ENCODE data around the gene NPRL2. TPM values are rescaled to one million over a fixed set of nuclear protein-coding genes. Genes with fewer than 3 reads are reported as not detected.

Gene NPRL2
- total RNA-seq, 2 experiments from 2014 or later, result 55.8 to 58.2 TPM

DNA sequence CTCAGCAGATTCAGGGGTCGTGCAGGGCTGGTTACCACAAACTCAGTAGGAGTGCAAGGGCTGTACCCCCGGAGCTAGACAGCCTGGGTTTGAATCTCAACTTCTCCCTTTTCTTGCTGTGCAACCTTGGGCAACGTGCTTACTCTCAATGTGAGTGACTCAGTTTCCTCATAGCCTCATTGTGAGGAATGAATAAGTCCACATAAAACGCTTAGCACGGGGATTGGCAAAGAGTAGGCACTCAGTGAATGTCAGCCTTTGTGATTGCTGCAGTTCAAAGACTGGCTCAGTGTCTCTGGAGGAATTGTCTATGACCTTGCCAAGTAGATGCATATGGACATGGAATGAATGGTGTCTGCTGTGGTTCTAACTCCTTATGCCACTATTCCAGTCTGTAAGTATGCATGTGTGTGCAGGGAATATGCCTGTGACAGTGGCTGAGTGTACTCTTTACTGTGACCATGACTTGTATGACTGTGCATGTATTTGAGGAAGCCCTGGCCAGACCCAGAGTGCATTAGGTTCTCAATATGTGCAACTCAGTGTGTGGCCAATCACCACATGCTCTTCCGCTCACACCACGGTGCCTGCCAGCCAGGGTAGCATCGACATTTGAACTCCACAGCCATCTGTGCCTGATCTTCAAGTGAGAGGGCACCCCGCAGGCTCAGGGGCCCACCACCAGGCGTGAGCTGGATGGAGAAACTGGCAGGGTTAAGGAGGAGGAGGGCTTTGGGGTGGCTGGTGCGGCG, 50.5 kb downstream of the NPRL2 start:
- Mint-ChIP-seq H3K4me1 (peaks cover 18% of the 10 kb centered on the region), H3K27me3 (no peaks in the 10 kb centered on the region), H3K36me3 (peaks cover 1% of the 10 kb centered on the region), H3K4me3 (peak overlapping the region; percentile 96), H3K27ac (peak overlapping the region; percentile 98), H3K9me3 (no peaks in the 10 kb centered on the region)
- no peak for ATAC-seq (ENCODE audit: low read depth)
- POLR2A ChIA-PET, result interaction anchor here (0.8 to 8.0 kb wide), 14 partner anchors 9 to 311 kb away, joined by 3 to 89 read pairs (median 8); partner anchors contain the start of genes CISH, CYB561D2, GNAI2 and NPRL2
- DNase-seq, result peak; percentile 39

DNA sequence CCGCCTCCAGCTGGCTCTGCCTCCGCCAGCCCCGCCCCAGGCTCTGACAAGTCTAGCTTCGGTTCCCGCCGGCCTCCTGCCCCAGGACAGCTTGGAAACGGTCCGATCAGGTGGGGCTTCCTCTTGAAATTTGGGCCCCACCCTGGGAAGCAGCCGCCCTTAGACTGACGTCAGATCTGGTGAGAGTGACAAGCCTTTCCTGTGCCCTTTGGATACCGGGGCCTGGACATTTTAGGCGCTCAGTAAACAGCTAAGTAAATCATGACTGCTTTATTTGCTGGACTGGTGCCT, 51.0 kb downstream of the NPRL2 start:
- H3K4me1 Mint-ChIP-seq, result peaks cover 18% of the 10 kb centered on the region

DNA sequence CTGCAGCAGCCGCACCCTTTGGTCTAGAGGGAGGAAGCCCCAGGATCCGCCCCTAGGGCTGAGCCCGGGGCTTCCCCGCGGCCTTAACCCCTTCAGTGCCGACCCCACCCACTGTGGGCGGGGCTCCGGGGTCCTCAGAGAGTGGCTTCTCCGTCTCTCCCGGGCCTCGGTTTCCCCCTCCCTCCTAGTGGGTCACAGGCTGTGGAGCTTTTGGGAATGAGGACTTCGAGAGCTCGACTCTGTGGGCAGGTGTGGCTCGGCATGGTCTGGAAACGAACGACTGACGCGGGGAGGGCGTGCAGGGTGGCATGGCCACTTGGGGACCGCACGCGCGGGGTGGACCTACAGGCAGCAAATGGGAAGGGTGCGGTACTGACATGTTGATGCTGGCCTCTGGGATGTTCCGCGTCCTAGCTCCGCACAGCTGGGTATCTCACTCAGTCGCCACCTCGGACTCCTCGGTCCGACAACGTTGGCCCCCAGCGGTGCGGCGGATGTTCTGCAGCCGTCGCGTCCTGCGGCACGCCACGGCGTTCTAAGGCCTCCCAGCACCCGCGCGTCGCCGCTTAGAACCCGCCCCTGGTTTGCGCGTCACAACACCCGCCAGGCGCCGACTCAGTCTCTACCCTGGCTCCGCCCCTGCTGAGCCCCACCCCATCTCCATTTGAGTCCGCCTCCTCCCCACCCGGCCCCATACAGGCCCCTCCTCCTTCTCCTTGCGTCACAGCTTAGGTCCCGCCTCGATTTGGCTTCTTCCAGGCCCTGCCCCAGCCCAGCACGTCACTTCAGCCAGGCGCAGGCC, 51.5 kb downstream of the NPRL2 start, which contains the start of the genes HYAL3 and NAA80:
Gene HYAL3 (minus strand): TSS at position 570 of the 802 bp plus-strand sequence. CDS start 3,803 bp downstream, outside the sequence.
Gene NAA80 (minus strand): TSS at position 570 of the 802 bp plus-strand sequence. CDS start 1,942 bp downstream, outside the sequence.
- Mint-ChIP-seq H3K27ac (peak within 1 kb of the TSS; percentile 98), H3K36me3 (peaks cover 1% of the 10 kb centered on the region), H3K9me3 (no peaks in the 10 kb centered on the region), H3K4me1 (peaks cover 18% of the 10 kb centered on the region), H3K27me3 (no peaks in the 10 kb centered on the region), H3K4me3 (peak within 1 kb of the TSS; percentile 96)
- POLR2A ChIA-PET, result interaction anchor here (0.5 to 8.0 kb wide), 21 partner anchors 10 to 603 kb away, joined by 3 to 89 read pairs (median 5); partner anchors contain the start of genes C3orf18, CISH, CYB561D2 and GNAI2
- peak; percentile 84 for ATAC-seq (ENCODE audit: low read depth)
- DNase-seq, result peak; percentile 98

More for the DNA sequence above, 51.0 kb downstream of the NPRL2 start:
- H3K9me3 Mint-ChIP-seq, result no peaks in the 10 kb centered on the region
- ATAC-seq (ENCODE audit: low read depth) (no peak), DNase-seq (no peak)
- peaks cover 1% of the 10 kb centered on the region for H3K36me3 Mint-ChIP-seq
- peak overlapping the region; percentile 98 for H3K27ac Mint-ChIP-seq
- POLR2A ChIA-PET, result interaction anchor here (0.5 to 8.0 kb wide), 20 partner anchors 9 to 603 kb away, joined by 3 to 89 read pairs (median 5); partner anchors contain the start of genes C3orf18, CISH, CYB561D2 and GNAI2
- H3K27me3 Mint-ChIP-seq, result no peaks in the 10 kb centered on the region
- peak overlapping the region; percentile 96 for H3K4me3 Mint-ChIP-seq

DNA sequence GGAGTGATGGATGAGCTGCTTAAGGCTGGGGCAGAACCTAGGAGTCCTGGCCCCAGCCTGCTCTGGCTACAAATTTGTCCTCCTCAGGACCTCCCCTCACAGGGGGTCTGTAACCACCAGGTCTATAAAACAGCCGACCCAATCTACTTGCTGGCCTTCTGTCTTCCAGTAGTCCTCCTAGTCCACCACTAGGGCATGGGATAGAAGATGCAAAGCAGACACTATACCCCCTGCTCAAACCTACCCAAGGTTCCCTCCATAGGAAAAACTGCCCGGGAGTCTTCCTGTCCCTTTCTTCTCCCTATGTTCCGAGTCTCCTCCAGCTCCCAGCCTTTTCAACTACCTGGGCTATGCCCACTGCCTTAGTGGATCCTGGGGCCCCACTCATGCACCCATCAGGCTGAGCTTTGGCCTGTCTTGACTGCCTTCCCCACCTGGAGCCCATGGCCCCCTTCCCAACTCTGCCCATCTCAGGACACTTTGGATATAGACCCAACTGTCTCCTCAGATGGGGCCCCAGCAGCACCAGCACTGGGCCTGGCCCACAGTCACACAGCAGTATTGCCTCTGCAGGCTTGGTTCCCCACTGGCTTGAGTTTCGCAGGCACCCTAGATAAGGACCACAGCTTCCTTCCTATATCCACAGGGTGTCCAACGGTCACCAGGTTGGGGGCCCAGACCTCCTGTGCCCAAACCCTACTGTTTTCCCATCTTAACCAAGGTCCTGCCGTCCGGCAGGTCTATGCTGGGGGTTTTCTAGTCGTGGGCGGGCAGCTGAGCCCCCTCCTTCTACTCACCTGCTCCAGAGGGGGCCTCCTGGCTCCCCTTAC, 52.5 kb downstream of the NPRL2 start:
- H3K9me3 Mint-ChIP-seq, result no peaks in the 10 kb centered on the region
- DNase-seq (no peak), ATAC-seq (ENCODE audit: low read depth) (no peak)
- H3K4me3 Mint-ChIP-seq, result peak overlapping the region; percentile 96
- peak overlapping the region; percentile 98 for H3K27ac Mint-ChIP-seq
- H3K4me1 Mint-ChIP-seq, result peaks cover 18% of the 10 kb centered on the region
- no peaks in the 10 kb centered on the region for H3K27me3 Mint-ChIP-seq
- H3K36me3 Mint-ChIP-seq, result peaks cover 1% of the 10 kb centered on the region
- POLR2A ChIA-PET, result interaction anchor here (0.6 to 8.0 kb wide), 12 partner anchors 19 to 510 kb away, joined by 3 to 89 read pairs (median 6); partner anchors contain the start of genes CYB561D2, GNAI2, NPRL2 and RASSF1

DNA sequence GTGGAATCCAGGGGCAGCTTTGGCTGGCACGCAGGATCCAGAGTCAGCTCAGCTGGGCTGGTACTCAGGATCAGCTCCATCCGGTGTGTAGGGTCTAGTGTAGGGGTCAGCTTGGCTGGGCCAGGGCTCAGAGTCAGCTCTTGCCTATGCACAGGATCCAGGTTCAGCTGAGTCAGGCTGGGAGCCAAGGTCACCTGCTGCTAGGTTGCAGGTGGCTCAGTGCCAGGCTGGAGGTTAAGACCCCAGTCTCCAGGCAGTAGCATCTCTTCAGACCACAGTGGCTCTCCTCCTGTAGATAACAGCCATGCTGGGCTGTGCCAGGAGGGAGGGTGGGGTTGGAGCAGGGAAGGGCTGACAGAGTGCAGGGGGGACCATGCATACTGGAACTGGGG, 53.2 kb downstream of the NPRL2 start:
- ATAC-seq (ENCODE audit: low read depth) (no peak), DNase-seq (no peak)
- H3K4me3 Mint-ChIP-seq, result peak overlapping the region; percentile 96
- POLR2A ChIA-PET, result interaction anchor here (1.5 to 8.0 kb wide), 3 partner anchors 13 to 42 kb away, joined by 3 to 89 read pairs (median 3); partner anchors contain the start of gene RASSF1
- H3K27ac Mint-ChIP-seq, result peak overlapping the region; percentile 62
- peaks cover 24% of the 10 kb centered on the region for H3K4me1 Mint-ChIP-seq
- H3K27me3 Mint-ChIP-seq, result no peaks in the 10 kb centered on the region
- H3K9me3 Mint-ChIP-seq, result no peaks in the 10 kb centered on the region
- peaks cover 1% of the 10 kb centered on the region for H3K36me3 Mint-ChIP-seq

Other genes starting within 250 kb of the NPRL2 start
- gene SEMA3F, start 195.5 kb downstream of the NPRL2 start, total RNA-seq, result under 1 TPM in 1 of 2 experiments, not detected in 1; 0.09 TPM
- gene GNAT1, start 159.2 kb downstream of the NPRL2 start, total RNA-seq, result not detected
- gene SLC38A3, start 145.5 kb downstream of the NPRL2 start, total RNA-seq, result not detected
- gene GNAI2, start 114.6 kb downstream of the NPRL2 start, total RNA-seq, result 100 to 1,000 TPM; 435 to 448 TPM
- gene SEMA3B, start 81.6 kb downstream of the NPRL2 start, total RNA-seq, result 1 to 10 TPM in 1 of 2 experiments, under 1 TPM in 1; 0.36 to 1.0 TPM
- not detected for gene LSMEM2, start 71.7 kb downstream of the NPRL2 start, total RNA-seq
- 10 to 100 TPM; 50.0 to 59.0 TPM for gene IFRD2, start 58.3 kb downstream of the NPRL2 start, total RNA-seq
- 1 to 10 TPM; 5.9 to 7.0 TPM for gene HYAL3, start 51.4 kb downstream of the NPRL2 start, total RNA-seq
- 10 to 100 TPM; 34.3 to 37.7 TPM for gene NAA80, start 51.4 kb downstream of the NPRL2 start, total RNA-seq
- under 1 TPM; 0.25 to 0.28 TPM for gene HYAL1, start 47.2 kb downstream of the NPRL2 start, total RNA-seq
- 1 to 10 TPM; 4.9 to 5.1 TPM for gene HYAL2, start 28.0 kb downstream of the NPRL2 start, total RNA-seq
- gene TUSC2, start 22.6 kb downstream of the NPRL2 start, total RNA-seq, result 10 to 100 TPM; 20.2 to 20.8 TPM
- gene RASSF1, start 9.9 kb downstream of the NPRL2 start, total RNA-seq, result 100 to 1,000 TPM; 183 to 188 TPM
- 1 to 10 TPM; 2.2 to 2.7 TPM for gene ZMYND10, start 5.0 kb downstream of the NPRL2 start, total RNA-seq
- 10 to 100 TPM; 35.0 to 38.9 TPM for gene CYB561D2, start 87 bp upstream of the NPRL2 start, total RNA-seq
- 10 to 100 TPM; 23.4 to 24.4 TPM for gene TMEM115, start 8.7 kb upstream of the NPRL2 start, total RNA-seq
- 1 to 10 TPM; 2.1 to 2.5 TPM for gene CACNA2D2, start 152.9 kb upstream of the NPRL2 start, total RNA-seq
- gene C3orf18, start 217.0 kb upstream of the NPRL2 start, total RNA-seq, result 10 to 100 TPM; 53.2 to 58.4 TPM
- gene HEMK1, start 218.7 kb upstream of the NPRL2 start, total RNA-seq, result 100 to 1,000 TPM in 1 of 2 experiments, 10 to 100 TPM in 1; 97.4 to 102 TPM

Measured in activated naive CD8-positive, alpha-beta T cell treated with anti-CD3 and anti-CD28 coated beads, Interleukin-2, amount 10 ng/mL, durations not matched to agents 7 days and 5 days (primary cell).